ACC112 (cell line): Measurements from ENCODE around the gene TBC1D22A.
A peak's percentile ranks its signal among the peaks of the same experiment; 100 is the strongest.

Experiments used
- H2AFZ ChIP-seq: fragments of 200-600 bp; sonication (generic); one replicate; pipeline ENCODE4 v1.6.0; 2017; ENCODE audit warnings: antibody characterized with exemption, low read length; ENCODE audit not compliant: unreplicated experiment
- H3K27ac ChIP-seq: fragments of 200-600 bp; sonication (generic); 2 replicates; pipeline ENCODE4 v1.5.1; 2014; ENCODE audit warnings: low read depth, mild to moderate bottlenecking, antibody characterized with exemption, low read length, moderate library complexity
- H3K27me3 ChIP-seq: fragments of 200-600 bp; sonication (generic); 2 replicates; pipeline ENCODE4 v1.6.1; 2014; ENCODE audit warnings: mild to moderate bottlenecking, antibody characterized with exemption, low read length, moderate library complexity, mixed read lengths; ENCODE audit not compliant: insufficient read depth
- H3K36me3 ChIP-seq: fragments of 200-600 bp; sonication (generic); 2 replicates; pipeline ENCODE4 v1.6.1; 2016; ENCODE audit warnings: mild to moderate bottlenecking, antibody characterized with exemption, low read length, moderate library complexity, mixed read lengths; ENCODE audit not compliant: insufficient read depth
- H3K4me1 ChIP-seq: fragments of 200-600 bp; sonication (generic); one replicate; pipeline ENCODE4 v1.6.1; 2016; ENCODE audit warnings: low read length, mixed read lengths; ENCODE audit not compliant: insufficient read depth, unreplicated experiment, control insufficient read depth
- H3K4me3 ChIP-seq: fragments of 200-600 bp; sonication (generic); 2 replicates; pipeline ENCODE4 v1.5.1; 2014; ENCODE audit warnings: mild to moderate bottlenecking, low read depth, low read length
- H3K79me2 ChIP-seq: fragments of 200-600 bp; sonication (generic); one replicate; pipeline ENCODE4 v1.6.0; 2016; ENCODE audit warnings: low read length; ENCODE audit not compliant: control insufficient read depth, unreplicated experiment, insufficient read depth

The TBC1D22A gene

DNA sequence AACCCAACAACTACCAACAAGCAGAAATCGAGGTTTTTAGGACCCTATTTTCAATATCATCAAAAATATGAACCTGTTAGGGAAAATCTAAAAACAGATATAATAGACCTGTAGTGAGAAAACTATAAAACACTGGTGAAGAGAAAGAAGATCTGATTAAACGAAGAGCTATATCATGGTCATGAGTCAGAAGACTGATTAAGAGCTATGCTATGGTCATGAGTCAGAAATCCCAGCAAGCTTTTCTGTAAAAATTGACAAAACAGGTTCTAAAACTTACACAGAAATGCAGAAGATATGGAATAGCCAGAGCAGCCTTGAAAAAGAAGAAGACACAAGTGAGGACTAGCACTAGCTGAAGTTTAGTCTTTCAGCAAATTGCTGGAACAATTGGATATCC is 345.0 kb downstream of the TBC1D22A start:
- Histone ChIP-seq H2AFZ (no peak overlapping the region), H3K36me3 (no peaks in the 10 kb centered on the region), H3K79me2 (no peaks in the 10 kb centered on the region), H3K27ac (peak overlapping the region; percentile 72), H3K27me3 (no peaks in the 10 kb centered on the region), H3K4me1 (peaks cover 5% of the 10 kb centered on the region), H3K4me3 (no peak overlapping the region)

DNA sequence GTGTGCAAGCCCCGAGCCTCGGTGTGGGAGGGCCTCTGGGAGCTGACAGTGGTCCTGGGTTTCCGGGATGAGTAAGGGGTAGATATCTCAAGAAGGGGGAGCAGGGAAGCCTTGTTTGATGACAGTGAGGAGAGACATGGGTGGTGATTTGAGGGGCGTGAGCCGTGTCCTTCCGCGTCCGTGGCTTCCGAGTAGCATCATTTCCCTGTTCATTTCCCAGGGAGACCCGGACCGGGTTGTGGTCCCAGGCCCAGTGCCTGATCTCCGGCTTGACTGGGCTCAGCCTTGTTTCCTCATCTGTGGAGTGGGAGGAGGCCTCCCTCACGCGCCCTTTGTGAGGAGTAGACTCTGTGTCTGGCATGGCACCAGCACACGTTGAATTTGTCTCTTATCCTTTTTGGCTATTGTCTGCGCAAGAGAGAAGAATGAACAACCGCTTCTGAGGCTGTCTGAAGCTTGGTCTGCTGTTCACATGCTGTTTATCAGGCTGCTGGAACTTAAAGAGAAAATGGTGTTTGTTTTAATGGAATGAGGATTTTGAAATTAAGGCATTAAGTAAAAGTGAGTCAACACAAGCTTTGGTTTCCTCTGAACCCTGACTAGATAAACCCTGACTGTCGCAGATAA is 348.5 kb downstream of the TBC1D22A start:
- Histone ChIP-seq H2AFZ (no peak overlapping the region), H3K27me3 (no peaks in the 10 kb centered on the region), H3K4me1 (peaks cover 5% of the 10 kb centered on the region), H3K4me3 (no peak overlapping the region), H3K27ac (no peak overlapping the region), H3K36me3 (no peaks in the 10 kb centered on the region), H3K79me2 (no peaks in the 10 kb centered on the region)

DNA sequence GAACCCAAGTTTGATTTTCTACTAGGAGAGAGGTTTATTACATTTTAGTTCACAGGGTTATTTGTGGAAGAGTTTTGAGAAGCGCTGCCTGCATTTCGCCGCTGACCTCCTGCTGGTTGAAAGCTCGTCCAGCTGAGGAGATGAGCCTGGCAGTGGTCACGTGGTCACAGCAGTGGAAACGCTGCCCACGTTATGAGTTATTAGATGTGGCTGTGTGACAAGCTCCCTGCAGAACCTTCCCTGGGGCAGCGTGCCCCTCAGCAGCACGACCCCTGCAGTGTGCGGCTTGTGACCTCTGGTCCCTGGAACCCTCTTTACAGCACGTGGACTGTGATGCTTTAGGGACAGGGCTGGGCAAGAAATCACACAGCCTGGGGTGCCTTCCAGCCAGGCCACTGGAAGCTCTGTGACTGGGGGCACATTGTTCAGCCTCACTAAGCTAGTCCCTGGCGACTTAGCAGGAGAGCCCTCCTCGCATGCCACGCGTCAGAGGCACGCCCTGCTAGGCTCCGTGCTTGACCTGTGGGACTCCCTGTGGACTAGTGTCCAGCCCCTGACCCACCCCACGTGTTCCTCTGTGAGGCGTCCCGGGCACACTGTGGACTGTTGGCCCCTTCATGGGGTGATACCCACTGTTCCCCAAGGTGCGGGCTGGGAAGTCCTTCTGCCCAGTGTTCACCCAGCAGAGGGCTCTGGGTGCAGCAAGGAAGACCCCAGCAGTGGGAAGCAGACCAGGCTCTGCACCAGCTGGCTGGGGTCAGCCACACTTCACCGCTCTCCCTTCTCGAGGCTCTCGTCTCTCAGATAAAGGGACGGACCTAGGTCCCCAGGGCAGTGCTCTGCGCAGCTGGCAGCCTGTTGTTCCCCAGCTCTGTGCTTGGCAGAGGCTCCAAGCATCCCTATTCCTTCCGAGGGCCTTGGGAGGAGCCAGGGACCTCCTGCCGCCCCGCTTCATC is 349.5 kb downstream of the TBC1D22A start:
- no peak overlapping the region for H3K4me3 ChIP-seq
- H3K4me1 ChIP-seq = peaks cover 5% of the 10 kb centered on the region
- no peak overlapping the region for H3K27ac ChIP-seq

DNA sequence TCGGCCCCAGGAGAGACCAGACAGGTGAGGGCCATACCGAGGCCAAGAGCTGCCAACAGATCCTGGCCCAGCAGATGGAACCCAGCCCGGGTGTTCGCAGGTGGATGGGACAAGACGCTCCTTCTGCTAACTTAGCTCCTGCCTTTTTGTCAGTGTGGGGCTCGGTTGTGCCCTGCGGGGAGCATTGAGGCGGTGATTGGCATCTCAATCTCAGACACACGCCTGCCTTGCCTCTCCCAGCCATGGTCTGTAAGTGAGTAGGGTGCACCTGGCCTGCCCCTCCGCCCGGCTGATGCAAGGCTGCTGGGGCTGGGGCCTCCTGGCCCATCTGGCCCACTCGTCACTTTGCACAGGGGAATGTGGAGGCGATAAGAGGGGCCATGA is 350.1 kb downstream of the TBC1D22A start:
- no peaks in the 10 kb centered on the region for H3K36me3 ChIP-seq
- no peak overlapping the region for H3K4me3 ChIP-seq
- H3K4me1 ChIP-seq = peaks cover 5% of the 10 kb centered on the region
- H3K27ac ChIP-seq = no peak overlapping the region
- H3K79me2 ChIP-seq = no peaks in the 10 kb centered on the region
- H3K27me3 ChIP-seq = no peaks in the 10 kb centered on the region
- H2AFZ ChIP-seq = no peak overlapping the region

More for the DNA sequence above, 349.5 kb downstream of the TBC1D22A start:
- Histone ChIP-seq H3K27me3 (no peaks in the 10 kb centered on the region), H3K79me2 (no peaks in the 10 kb centered on the region), H3K36me3 (no peaks in the 10 kb centered on the region), H2AFZ (no peak overlapping the region)

DNA sequence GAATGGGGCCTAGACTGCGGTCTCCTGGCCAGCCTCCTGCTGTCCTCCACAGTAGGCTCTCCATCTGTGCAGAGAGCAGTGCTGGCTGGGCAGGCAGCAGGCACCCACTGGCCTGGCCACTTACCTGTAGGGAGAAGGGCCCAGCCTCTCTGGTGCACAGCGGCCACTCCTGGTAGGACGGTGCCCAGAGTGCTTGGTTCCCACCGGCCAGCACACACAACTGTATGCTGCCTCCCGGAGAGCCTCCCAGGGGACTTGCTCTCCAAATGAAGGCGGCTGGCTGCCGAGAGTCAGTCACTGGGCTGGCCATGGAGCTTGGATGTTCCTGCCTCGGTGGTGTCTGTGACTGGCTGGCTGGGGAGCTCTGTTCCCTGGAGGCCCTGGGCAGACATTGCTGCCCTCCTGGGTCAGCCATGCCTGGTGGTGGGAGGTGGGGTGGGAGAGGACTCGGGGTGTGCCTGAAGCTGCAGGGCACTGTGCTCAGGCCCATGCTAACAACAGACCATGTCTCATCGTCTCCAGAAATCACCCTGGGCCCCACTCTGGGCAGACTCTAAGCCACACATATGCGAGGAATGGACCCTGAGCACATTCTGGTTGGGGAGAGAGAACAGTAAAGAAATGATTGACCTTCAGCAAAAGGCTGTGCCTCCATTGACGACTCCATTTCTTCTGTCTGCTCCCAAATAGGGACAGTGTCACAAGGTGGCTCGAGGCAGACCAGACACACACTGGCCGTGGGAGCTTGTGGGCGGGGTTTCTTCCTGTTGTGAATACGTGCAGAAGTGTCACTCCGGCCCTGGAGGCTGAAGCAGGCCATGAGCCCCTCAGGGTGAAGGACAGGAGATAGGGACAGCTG is 350.8 kb downstream of the TBC1D22A start:
- H3K4me1 ChIP-seq = no peaks in the 10 kb centered on the region
- H2AFZ ChIP-seq = no peak overlapping the region
- H3K4me3 ChIP-seq = no peak overlapping the region
- H3K27ac ChIP-seq = no peak overlapping the region
- no peaks in the 10 kb centered on the region for H3K27me3 ChIP-seq
- no peaks in the 10 kb centered on the region for H3K79me2 ChIP-seq
- H3K36me3 ChIP-seq = no peaks in the 10 kb centered on the region

DNA sequence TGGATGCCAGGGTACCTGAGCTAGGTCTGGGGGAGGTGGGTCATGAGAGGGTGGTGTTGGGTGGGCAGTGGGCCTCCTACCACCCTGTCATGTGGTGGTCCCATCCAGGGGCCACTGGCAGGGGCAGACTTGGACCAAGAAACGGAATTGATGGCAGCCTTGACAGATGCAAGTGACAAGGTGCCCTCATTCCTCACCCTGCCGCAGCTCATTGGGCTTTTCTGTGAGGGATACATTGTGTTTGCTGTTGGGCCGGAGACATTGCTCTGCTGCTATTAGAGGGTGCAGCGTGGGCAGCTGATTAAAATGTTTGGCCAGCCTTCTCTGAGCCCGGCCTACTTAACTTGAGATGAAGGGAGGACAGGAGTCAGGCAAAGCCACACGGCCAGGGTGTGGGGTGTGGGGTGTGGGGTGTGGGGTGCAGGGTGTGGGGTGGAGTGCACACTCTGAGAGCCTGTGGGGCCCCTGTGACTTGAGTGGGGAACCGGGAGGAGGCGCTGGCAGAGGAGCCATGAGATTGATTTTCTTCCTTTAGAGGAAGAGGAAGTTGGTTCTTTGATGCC is 351.5 kb downstream of the TBC1D22A start:
- no peak overlapping the region for H2AFZ ChIP-seq
- H3K79me2 ChIP-seq = no peaks in the 10 kb centered on the region
- H3K4me3 ChIP-seq = no peak overlapping the region
- H3K36me3 ChIP-seq = no peaks in the 10 kb centered on the region
- no peaks in the 10 kb centered on the region for H3K4me1 ChIP-seq
- H3K27ac ChIP-seq = no peak overlapping the region
- no peaks in the 10 kb centered on the region for H3K27me3 ChIP-seq

DNA sequence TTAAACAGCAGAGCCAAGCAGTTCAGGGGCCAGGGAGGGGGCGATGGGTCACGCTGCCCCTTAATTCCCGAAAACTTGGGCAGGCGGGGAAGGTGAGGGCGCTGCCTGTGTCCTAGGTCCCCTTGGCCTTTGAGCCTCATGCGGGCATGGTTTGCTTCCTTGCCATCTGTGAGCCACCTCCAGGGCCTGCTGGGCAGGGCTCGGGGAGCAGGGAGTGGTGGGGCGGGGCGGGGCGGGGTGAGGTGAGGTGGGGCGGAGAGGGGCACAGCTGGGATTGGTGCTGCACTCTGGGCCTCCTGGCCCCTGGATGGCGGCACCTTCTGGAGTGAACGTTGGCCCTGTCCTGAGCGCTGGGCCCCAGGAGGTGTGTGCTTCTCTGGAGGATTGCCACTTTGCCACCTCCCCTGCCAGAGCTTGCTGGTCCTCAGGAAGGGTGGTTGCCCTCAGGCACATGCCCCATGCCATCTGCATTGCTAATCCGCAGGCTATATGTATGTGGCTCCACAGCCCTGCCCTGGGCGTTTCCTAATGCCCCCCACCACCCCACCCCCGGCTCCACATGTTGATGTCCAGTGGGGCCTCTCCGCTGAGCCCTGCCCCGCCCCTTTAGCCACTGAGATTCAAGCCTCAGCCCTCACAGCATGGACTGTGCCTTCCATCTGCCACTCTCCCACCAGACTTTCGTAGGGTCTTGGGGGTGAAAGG is 352.5 kb downstream of the TBC1D22A start:
- no peaks in the 10 kb centered on the region for H3K36me3 ChIP-seq
- no peaks in the 10 kb centered on the region for H3K4me1 ChIP-seq
- H3K79me2 ChIP-seq = no peaks in the 10 kb centered on the region
- H3K27me3 ChIP-seq = no peaks in the 10 kb centered on the region
- H3K27ac ChIP-seq = no peak overlapping the region
- no peak overlapping the region for H2AFZ ChIP-seq
- H3K4me3 ChIP-seq = no peak overlapping the region

DNA sequence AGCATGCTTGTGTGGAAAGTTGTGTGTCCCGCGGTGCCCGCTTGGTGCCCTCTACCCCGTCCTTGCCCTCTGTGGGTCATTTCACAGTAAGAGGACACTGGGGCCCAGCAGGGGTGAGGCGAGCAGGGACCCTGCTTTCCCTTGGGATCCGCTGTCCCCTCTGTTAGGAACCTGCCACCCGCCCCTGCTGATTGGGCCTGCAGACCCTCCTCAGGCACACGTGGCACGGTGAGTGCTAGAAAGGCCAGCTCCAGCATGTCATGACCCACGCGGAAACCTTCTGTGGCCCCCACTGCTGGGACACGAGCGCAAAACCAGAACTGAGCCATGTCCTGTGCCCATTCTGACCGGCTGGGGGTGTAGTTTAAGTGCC is 353.1 kb downstream of the TBC1D22A start:
- no peak overlapping the region for H2AFZ ChIP-seq
- no peaks in the 10 kb centered on the region for H3K36me3 ChIP-seq
- no peaks in the 10 kb centered on the region for H3K4me1 ChIP-seq
- H3K79me2 ChIP-seq = no peaks in the 10 kb centered on the region
- no peak overlapping the region for H3K4me3 ChIP-seq
- no peak overlapping the region for H3K27ac ChIP-seq
- no peaks in the 10 kb centered on the region for H3K27me3 ChIP-seq

DNA sequence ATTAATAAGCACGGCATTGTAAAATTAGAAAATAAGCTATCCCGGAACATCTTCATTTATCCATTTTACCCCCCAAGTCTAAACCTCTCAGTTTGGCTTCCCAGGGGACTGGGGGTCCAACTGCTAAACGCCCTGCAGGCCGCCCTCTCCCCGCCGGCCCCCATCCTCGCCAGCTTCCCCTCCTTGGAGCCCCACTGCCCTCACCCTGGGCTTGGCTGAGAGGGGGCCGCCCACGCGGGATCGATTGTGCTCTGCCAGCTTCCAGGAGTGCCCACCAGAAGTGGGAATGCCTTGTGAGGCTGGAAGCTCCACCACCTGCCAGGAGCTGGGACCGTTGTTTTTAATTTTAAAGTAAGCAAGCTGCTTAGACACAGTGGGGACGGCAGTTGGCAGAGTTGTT is 353.5 kb downstream of the TBC1D22A start:
- no peak overlapping the region for H3K27ac ChIP-seq
- no peaks in the 10 kb centered on the region for H3K79me2 ChIP-seq
- H3K36me3 ChIP-seq = no peaks in the 10 kb centered on the region
- H3K27me3 ChIP-seq = no peaks in the 10 kb centered on the region
- H3K4me1 ChIP-seq = no peaks in the 10 kb centered on the region
- H3K4me3 ChIP-seq = no peak overlapping the region
- no peak overlapping the region for H2AFZ ChIP-seq
